ENCODE results near the gene NGEF.

GRCh38 chr2:233036162-233036838, 23.2 kb upstream of the NGEF start:
- TF ChIP-seq CTCF (IDR thresholded peaks at IDR 0.05 in 2 of 3, conservative IDR thresholded peaks at IDR 0.05 in 1 of 3; ENCODE audit: insufficient read depth in 2 of 3, low read depth in 1 of 3, low read length in 3 of 3) (no peak), TCF3 (CRISPR knock-in tag; IDR thresholded peaks at IDR 0.05) (no peak), IRF9 (tag; IDR thresholded peaks at IDR 0.05) (no peak), CBX8 (IDR thresholded peaks at IDR 0.05; ENCODE audit: borderline replicate concordance, extremely low read depth, low read depth, low read length, poor library complexity, severe bottlenecking) (no peak), GABPA (tag; conservative IDR thresholded peaks at IDR 0.05; ENCODE audit: low read depth) (no peak)
- TF ChIP-seq, protein P1, sequence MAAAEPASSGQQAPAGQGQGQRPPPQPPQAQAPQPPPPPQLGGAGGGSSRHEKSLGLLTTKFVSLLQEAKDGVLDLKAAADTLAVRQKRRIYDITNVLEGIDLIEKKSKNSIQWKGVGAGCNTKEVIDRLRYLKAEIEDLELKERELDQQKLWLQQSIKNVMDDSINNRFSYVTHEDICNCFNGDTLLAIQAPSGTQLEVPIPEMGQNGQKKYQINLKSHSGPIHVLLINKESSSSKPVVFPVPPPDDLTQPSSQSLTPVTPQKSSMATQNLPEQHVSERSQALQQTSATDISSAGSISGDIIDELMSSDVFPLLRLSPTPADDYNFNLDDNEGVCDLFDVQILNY (CRISPR knock-in tag; IDR thresholded peaks at IDR 0.05): no peak
- TF ChIP-seq, protein P2, sequence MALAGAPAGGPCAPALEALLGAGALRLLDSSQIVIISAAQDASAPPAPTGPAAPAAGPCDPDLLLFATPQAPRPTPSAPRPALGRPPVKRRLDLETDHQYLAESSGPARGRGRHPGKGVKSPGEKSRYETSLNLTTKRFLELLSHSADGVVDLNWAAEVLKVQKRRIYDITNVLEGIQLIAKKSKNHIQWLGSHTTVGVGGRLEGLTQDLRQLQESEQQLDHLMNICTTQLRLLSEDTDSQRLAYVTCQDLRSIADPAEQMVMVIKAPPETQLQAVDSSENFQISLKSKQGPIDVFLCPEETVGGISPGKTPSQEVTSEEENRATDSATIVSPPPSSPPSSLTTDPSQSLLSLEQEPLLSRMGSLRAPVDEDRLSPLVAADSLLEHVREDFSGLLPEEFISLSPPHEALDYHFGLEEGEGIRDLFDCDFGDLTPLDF (CRISPR knock-in tag; IDR thresholded peaks at IDR 0.05): no peak

Data from K562 (cell line).